ENCODE data around the gene CCNJ. TPM values are rescaled to one million over a fixed set of nuclear protein-coding genes. Genes with fewer than 3 reads are reported as not detected.

CCNJ gene
- total and polyA plus RNA-seq, 9 of the 15 experiments (the other 6 are each of a cell fraction or from before 2014, with no cell fraction given): 0.69 to 15.7 (median 9.2) TPM

- no peak overlapping the region; the same call in 2 of the 3 replicates for H3K27ac ChIP-seq (ENCODE audit: extremely low read depth, low read depth, low read length)
- no peak overlapping the region for H3K9ac ChIP-seq (ENCODE audit: insufficient read depth in 1 of 2, low read depth in 2 of 2, low read length in 2 of 2)
- intact Hi-C loops (cut with micrococcal nuclease): no loop called here
- ChIA-PET CTCF (ENCODE audit: low intra/inter-chr PET ratio) (no interaction called here), POLR2A (interaction anchor here (0.8 kb wide), 1 partner anchor 11 kb away, joined by 3 read pairs; no protein-coding TSS in a partner anchor)
- WGBS (ENCODE audit: insufficient coverage, low coverage, missing lambda C conversion rate): 0% methylated on average over 2 of the region's 2 CpGs
- no peaks in the 10 kb centered on the region for H4K20me1 ChIP-seq (replicated peaks; ENCODE audit: control insufficient read depth, insufficient read depth, low read length)
- no peaks in the 10 kb centered on the region for H3K27me3 ChIP-seq (ENCODE audit: control insufficient read depth in 2 of 2, insufficient read depth in 2 of 2, low read length in 2 of 2)
- H3K36me3 ChIP-seq (ENCODE audit: control insufficient read depth, insufficient read depth, low read length): no peaks in the 10 kb centered on the region
- H3K4me1 ChIP-seq (replicated peaks in 1 of 2; ENCODE audit: control insufficient read depth in 2 of 2, insufficient read depth in 2 of 2, low read length in 2 of 2): peaks cover 8 to 34% of the 10 kb centered on the region in 2 experiments; a peak in 4 of 5 replicates
- ATAC-seq (peak; percentile 91), FAIRE-seq (peak; percentile 92), DNase-seq (ENCODE audit: extremely low read depth in 1 of 4, low spot score in 3 of 4) (peak; percentile 28 to 85 (median 42))
- H3K4me3 ChIP-seq: no peak overlapping the region
- H3K9me1 ChIP-seq (ENCODE audit: control insufficient read depth, insufficient read depth, low read length): peaks cover 3% of the 10 kb centered on the region
- H3K9me3 ChIP-seq (replicated peaks; ENCODE audit: control insufficient read depth, insufficient read depth, low read depth, low read length): no peaks in the 10 kb centered on the region
- no peak overlapping the region for H2AFZ ChIP-seq (ENCODE audit: low read depth, low read length)
- H3K79me2 ChIP-seq (ENCODE audit: control insufficient read depth, insufficient read depth, low read length): no peaks in the 10 kb centered on the region
- BruUV-seq (replicated peaks): no TSS peak
- H3K4me2 ChIP-seq (ENCODE audit: insufficient read depth, low read length): no peak overlapping the region
- in situ Hi-C loops (cut with MboI): no loop called here
- TF ChIP-seq ZNF655 (CRISPR knock-in tag; IDR thresholded peaks at IDR 0.05): no peak
- TF ChIP-seq EP300 (IDR thresholded peaks at IDR 0.05; ENCODE audit: low read length): peak; percentile 54; the same call in 1 of the 2 replicates
- TF ChIP-seq, protein P1, sequence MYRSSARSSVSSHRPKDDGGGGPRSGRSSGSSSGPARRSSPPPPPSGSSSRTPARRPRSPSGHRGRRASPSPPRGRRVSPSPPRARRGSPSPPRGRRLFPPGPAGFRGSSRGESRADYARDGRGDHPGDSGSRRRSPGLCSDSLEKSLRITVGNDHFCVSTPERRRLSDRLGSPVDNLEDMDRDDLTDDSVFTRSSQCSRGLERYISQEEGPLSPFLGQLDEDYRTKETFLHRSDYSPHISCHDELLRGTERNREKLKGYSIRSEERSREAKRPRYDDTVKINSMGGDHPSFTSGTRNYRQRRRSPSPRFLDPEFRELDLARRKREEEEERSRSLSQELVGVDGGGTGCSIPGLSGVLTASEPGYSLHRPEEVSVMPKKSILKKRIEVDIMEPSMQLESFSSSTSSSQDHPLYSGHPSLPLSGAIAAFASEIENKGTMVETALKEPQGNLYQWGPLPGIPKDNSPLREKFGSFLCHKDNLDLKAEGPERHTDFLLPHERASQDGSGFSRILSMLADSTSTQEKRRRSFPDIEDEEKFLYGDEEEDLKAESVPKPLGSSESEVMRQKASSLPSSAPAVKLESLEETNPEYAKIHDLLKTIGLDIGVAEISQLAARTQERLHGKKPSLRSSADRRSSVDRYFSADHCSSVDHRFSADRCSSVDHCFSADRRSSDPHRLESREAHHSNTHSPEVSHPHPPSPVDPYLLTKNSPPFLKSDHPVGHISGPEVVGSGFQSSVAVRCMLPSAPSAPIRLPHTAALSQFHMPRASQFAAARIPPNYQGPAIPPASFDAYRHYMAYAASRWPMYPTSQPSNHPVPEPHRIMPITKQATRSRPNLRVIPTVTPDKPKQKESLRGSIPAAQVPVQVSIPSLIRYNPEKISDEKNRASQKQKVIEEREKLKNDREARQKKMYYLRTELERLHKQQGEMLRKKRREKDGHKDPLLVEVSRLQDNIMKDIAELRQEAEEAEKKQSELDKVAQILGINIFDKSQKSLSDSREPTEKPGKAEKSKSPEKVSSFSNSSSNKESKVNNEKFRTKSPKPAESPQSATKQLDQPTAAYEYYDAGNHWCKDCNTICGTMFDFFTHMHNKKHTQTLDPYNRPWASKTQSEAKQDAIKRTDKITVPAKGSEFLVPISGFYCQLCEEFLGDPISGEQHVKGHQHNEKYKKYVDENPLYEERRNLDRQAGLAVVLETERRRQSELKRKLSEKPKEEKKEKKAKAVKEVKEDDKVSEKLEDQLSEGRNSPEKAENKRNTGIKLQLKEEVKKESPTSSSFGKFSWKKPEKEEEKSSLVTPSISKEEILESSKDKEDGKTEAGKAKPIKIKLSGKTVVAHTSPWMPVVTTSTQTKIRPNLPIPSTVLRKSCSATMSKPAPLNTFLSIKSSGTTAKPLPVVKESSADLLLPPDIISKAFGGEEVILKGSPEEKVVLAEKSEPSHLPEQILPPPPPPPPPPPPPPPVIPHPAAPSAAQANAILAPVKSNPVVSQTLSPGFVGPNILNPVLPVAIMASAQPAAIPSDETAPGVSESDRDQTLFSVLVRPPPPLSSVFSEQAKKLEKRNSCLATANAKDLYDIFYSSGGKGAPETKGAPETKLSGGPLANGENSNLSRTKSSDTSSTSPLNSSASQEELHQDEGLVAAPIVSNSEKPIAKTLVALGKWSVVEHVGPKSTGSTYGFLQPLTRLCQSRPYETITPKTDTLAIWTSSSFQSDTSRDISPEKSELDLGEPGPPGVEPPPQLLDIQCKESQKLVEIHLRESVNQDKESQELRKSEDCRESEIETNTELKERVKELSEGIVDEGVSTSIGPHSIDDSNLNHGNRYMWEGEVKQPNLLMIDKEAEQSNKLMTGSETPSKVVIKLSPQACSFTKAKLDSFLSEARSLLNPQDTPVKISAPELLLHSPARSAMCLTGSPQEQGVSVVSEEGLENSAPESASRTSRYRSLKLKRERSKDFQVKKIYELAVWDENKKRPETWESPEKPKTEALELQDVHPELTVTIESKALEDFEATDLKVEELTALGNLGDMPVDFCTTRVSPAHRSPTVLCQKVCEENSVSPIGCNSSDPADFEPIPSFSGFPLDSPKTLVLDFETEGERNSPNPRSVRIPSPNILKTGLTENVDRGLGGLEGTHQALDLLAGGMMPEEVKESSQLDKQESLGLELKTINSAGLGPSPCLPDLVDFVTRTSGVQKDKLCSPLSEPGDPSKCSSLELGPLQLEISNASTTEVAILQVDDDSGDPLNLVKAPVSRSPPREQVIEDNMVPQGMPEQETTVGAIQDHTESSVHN (IDR thresholded peaks at IDR 0.05; ENCODE audit: borderline replicate concordance in 1 of 2, low read depth in 1 of 2): no peak
- TF ChIP-seq TEAD1 (CRISPR knock-in tag; IDR thresholded peaks at IDR 0.05): no peak
- peak; percentile 81 for TF ChIP-seq TEAD4 (IDR thresholded peaks at IDR 0.05; ENCODE audit: low read length)
- TF ChIP-seq TEAD4 (CRISPR knock-in tag; IDR thresholded peaks at IDR 0.05; ENCODE audit: borderline replicate concordance): no peak
- no peak for TF ChIP-seq ZFPM2 (CRISPR knock-in tag; IDR thresholded peaks at IDR 0.05)
- TF ChIP-seq, protein P2, sequence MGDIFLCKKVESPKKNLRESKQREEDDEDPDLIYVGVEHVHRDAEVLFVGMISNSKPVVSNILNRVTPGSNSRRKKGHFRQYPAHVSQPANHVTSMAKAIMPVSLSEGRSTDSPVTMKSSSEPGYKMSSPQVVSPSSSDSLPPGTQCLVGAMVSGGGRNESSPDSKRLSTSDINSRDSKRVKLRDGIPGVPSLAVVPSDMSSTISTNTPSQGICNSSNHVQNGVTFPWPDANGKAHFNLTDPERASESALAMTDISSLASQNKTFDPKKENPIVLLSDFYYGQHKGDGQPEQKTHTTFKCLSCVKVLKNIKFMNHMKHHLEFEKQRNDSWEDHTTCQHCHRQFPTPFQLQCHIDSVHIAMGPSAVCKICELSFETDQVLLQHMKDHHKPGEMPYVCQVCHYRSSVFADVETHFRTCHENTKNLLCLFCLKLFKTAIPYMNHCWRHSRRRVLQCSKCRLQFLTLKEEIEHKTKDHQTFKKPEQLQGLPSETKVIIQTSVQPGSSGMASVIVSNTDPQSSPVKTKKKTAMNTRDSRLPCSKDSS (IDR thresholded peaks at IDR 0.05; ENCODE audit: low read depth, partially characterized antibody): no peak
- TF ChIP-seq CREM (IDR thresholded peaks at IDR 0.05; ENCODE audit: low read depth): 0 out of 2 replicates have a peak, but pooled peaks have one; percentile 15
- peak; percentile 77 for TF ChIP-seq MEIS2 (IDR thresholded peaks at IDR 0.05; ENCODE audit: partially characterized antibody)
- TF ChIP-seq MXD1 (CRISPR knock-in tag; IDR thresholded peaks at IDR 0.05; ENCODE audit: borderline replicate concordance, poor library complexity, severe bottlenecking): no peak
Observed at GRCh38 chr10:96072674-96073073, 29.3 kb downstream of the CCNJ start.

Measured in K562 (cell line).